Measurements from ENCODE around the gene FASTKD3.

The FASTKD3 gene

DNA sequence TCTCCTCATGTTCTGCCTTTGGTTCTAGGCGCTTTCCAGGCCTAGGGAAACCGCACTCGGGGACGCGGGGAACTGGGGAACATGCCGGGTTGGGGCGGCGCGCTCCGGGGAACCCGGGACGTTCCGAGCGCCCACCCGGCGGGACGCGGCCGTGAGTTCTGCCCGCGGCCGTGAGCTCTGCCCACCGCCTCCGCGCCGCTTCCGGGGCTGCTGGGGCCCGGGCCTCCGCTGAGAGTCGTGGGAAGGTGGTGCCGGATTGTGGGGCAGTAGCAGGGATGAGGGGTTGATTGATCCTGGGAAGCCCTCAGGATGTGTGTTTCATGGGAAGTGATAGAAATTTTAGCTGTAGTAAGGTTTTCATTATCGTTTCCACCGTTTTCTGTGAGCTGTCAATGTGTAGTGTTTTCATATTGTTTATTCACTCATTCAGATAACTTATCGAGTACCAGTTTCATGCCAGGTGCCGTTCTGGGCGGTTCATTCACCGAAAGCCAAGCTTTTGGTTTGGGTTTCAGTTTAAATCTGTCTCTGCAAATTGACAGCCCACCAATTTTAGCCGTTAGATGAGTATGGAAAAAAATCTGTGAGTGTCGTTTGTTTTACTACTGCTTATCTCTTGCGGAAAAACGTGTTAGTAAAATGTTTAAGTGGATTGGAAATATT, 774 bp upstream of the FASTKD3 start:
- H3K27ac Mint-ChIP-seq: peak overlapping the region in 2 of 3 experiments; percentile 26 to 68
- H3K36me3 Mint-ChIP-seq (ENCODE audit: low read depth): peaks cover 20% of the 10 kb centered on the region
- H3K9me3 Mint-ChIP-seq: no peaks in the 10 kb centered on the region
- H3K4me1 Mint-ChIP-seq: peaks cover 27% of the 10 kb centered on the region
- TF ChIP-seq CTCF (IDR thresholded peaks at IDR 0.05; ENCODE audit: unreplicated experiment in 3 of 3): no peak
- peak overlapping the region; percentile 93 to 95 (median 94) for H3K4me3 Mint-ChIP-seq
- no peaks in the 10 kb centered on the region for H3K27me3 Mint-ChIP-seq (ENCODE audit: low read depth)

- Mint-ChIP-seq H3K4me1 (peaks cover 27% of the 10 kb centered on the region), H3K27ac (peak overlapping the region; percentile 37 to 87 (median 83))
Measured at GRCh38 chr5:7868427-7868772, 431 bp downstream of the FASTKD3 start.

GRCh38 chr5:7867260-7867659, 1.6 kb downstream of the FASTKD3 start:
- Mint-ChIP-seq H3K27me3 (ENCODE audit: low read depth) (no peaks in the 10 kb centered on the region), H3K36me3 (ENCODE audit: low read depth) (peaks cover 24% of the 10 kb centered on the region)
- no peak for TF ChIP-seq CTCF (IDR thresholded peaks at IDR 0.05; ENCODE audit: unreplicated experiment in 3 of 3)

More at GRCh38 chr5:7868427-7868772, 431 bp downstream of the FASTKD3 start:
- H3K9me3 Mint-ChIP-seq: no peaks in the 10 kb centered on the region
- no peak for TF ChIP-seq CTCF (IDR thresholded peaks at IDR 0.05; ENCODE audit: unreplicated experiment in 3 of 3)
- peaks cover 16% of the 10 kb centered on the region for H3K36me3 Mint-ChIP-seq (ENCODE audit: low read depth)
- peak overlapping the region; percentile 93 to 99 (median 94) for H3K4me3 Mint-ChIP-seq
- H3K27me3 Mint-ChIP-seq (ENCODE audit: low read depth): no peaks in the 10 kb centered on the region

DNA sequence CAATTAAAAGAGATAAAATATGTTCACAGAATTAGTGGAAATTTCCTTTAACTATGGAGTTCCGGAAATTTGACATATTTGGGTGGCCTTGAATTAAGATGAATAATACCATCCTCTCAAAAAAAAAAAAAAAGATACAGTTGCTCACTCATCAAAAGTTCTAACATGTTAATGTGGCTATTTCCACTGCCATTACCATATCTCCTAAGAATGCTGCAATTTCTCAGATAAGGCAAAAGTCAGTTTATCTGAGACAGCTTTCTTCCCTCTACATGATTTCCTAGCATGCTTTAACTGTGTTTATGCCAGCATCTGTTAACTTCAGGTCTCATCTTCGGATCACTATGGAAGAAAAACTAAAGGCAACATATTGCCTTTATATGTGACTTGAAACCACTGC, 2.6 kb downstream of the FASTKD3 start:
- no peaks in the 10 kb centered on the region for H3K9me3 Mint-ChIP-seq
- no peak for TF ChIP-seq CTCF (IDR thresholded peaks at IDR 0.05; ENCODE audit: unreplicated experiment in 3 of 3)
- peak overlapping the region; percentile 19 to 99 (median 62) for H3K4me3 Mint-ChIP-seq
- no peak overlapping the region for H3K27ac Mint-ChIP-seq
- peaks cover 27% of the 10 kb centered on the region for H3K4me1 Mint-ChIP-seq
- H3K36me3 Mint-ChIP-seq (ENCODE audit: low read depth): peaks cover 32% of the 10 kb centered on the region
- no peaks in the 10 kb centered on the region for H3K27me3 Mint-ChIP-seq (ENCODE audit: low read depth)

More at GRCh38 chr5:7867260-7867659, 1.6 kb downstream of the FASTKD3 start:
- Mint-ChIP-seq H3K9me3 (no peaks in the 10 kb centered on the region), H3K4me1 (peaks cover 27% of the 10 kb centered on the region), H3K27ac (peak overlapping the region in 1 of 3 experiments; percentile 51), H3K4me3 (peak overlapping the region; percentile 93 to 99 (median 94))

GRCh38 chr5:7857926-7858632, 10.8 kb downstream of the FASTKD3 start:
- no peak for TF ChIP-seq CTCF (IDR thresholded peaks at IDR 0.05; ENCODE audit: unreplicated experiment in 3 of 3)
- H3K27ac Mint-ChIP-seq: no peak overlapping the region
- no peaks in the 10 kb centered on the region for H3K4me1 Mint-ChIP-seq
- no peaks in the 10 kb centered on the region for H3K27me3 Mint-ChIP-seq (ENCODE audit: low read depth)
- no peak overlapping the region for H3K4me3 Mint-ChIP-seq
- no peaks in the 10 kb centered on the region for H3K9me3 Mint-ChIP-seq
- H3K36me3 Mint-ChIP-seq (ENCODE audit: low read depth): peaks cover 36% of the 10 kb centered on the region
